ENCODE results near the gene SLX4IP.

The SLX4IP gene

GRCh38 chr20:10652185-10652584, 217.1 kb downstream of the SLX4IP start:
- DNase-seq (ENCODE audit: low spot score): no peak
- Histone ChIP-seq H3K27ac (peak overlapping the region; percentile 88 to 95), H3K4me3 (peak overlapping the region; percentile 39)
- no peak for TF ChIP-seq CTCF (IDR thresholded peaks at IDR 0.05)

DNA sequence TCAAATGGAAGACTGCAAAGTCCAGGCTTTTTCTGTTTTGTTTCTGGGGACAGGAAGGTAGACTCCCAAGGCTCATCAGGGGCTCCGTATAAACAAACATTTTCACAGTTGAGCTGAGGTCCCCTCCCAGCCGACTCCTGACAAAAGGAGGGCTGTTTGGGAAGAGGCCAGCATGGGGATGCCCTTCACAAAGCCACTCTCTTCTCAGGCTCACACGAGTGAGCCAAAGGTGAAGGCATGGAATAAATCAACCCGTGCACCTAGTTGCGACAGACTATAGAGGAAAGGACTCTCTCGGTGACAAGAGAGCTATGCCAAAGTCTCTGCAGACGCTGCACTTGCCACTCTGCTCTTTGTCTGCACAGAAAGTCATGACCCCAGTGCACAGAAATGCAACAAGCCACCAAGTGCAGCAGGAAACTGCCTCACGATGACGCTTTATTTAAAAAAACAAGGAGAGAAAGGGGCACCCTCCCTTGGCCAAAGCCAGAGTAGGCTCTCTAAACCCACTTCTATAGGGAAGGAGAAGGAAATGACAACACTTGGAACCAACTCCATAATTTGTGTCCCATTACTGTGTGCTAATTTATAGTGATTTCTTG, 217.7 kb downstream of the SLX4IP start:
- Histone ChIP-seq H3K4me3 (peak overlapping the region; percentile 39), H3K27ac (peak overlapping the region; percentile 88 to 95)
- TF ChIP-seq CTCF (IDR thresholded peaks at IDR 0.05): no peak
- no peak for DNase-seq (ENCODE audit: low spot score)

GRCh38 chr20:10653599-10654249, 218.6 kb downstream of the SLX4IP start:
- H3K27ac ChIP-seq: peak overlapping the region; percentile 88 to 95
- no peak for TF ChIP-seq CTCF (IDR thresholded peaks at IDR 0.05)
- peak overlapping the region; percentile 56 for H3K4me3 ChIP-seq
- DNase-seq (ENCODE audit: low spot score): no peak

DNA sequence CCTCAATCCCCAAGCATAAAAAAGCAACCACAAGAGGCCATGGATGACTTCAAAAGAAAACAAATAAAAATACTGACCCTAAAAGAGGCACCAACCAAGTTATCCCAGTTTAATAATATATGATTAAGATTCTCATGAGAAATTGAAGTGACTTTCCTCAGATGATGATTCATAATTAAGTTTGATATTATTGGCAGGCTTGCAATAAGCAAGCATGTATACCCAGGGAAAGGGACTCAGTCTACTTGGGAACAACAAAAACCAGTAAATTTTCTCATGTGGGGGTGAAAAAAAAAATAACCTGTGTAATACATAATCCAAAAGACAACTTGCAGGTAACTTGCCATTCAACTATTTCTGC, 219.1 kb downstream of the SLX4IP start:
- peak overlapping the region; percentile 56 for H3K4me3 ChIP-seq
- H3K27ac ChIP-seq: peak overlapping the region; percentile 88 to 95
- no peak for TF ChIP-seq CTCF (IDR thresholded peaks at IDR 0.05)
- DNase-seq (ENCODE audit: low spot score): no peak

GRCh38 chr20:10654630-10655029, 219.5 kb downstream of the SLX4IP start:
- Histone ChIP-seq H3K4me3 (peak overlapping the region; percentile 56), H3K27ac (peak overlapping the region; percentile 88 to 95)
- DNase-seq (ENCODE audit: low spot score): no peak
- no peak for TF ChIP-seq CTCF (IDR thresholded peaks at IDR 0.05)

- no peak for DNase-seq (ENCODE audit: low spot score)
- Histone ChIP-seq H3K27ac (peak overlapping the region; percentile 88 to 95), H3K4me3 (peak overlapping the region; percentile 56)
- TF ChIP-seq CTCF (IDR thresholded peaks at IDR 0.05): no peak
These were observed 220.9 kb downstream of the SLX4IP start for GRCh38 chr20:10655720-10656669.
